ENCODE measurements around the gene C5AR1. TPM values are rescaled to one million over a fixed set of nuclear protein-coding genes. Genes with fewer than 3 reads are reported as not detected.

The C5AR1 gene
- 1.4 to 2.3 TPM (median 2.2 TPM) in 5 replicates for total RNA-seq (2022; extraction: Qiagen RNA extraction; ENCODE audit: low read depth)

GRCh38 chr19:47309608-47310007, at the start of gene C5AR1:
TSS of gene C5AR1 (plus strand) at chr19:47309861. CDS start at chr19:47309896, 35 bp downstream.

DNA sequence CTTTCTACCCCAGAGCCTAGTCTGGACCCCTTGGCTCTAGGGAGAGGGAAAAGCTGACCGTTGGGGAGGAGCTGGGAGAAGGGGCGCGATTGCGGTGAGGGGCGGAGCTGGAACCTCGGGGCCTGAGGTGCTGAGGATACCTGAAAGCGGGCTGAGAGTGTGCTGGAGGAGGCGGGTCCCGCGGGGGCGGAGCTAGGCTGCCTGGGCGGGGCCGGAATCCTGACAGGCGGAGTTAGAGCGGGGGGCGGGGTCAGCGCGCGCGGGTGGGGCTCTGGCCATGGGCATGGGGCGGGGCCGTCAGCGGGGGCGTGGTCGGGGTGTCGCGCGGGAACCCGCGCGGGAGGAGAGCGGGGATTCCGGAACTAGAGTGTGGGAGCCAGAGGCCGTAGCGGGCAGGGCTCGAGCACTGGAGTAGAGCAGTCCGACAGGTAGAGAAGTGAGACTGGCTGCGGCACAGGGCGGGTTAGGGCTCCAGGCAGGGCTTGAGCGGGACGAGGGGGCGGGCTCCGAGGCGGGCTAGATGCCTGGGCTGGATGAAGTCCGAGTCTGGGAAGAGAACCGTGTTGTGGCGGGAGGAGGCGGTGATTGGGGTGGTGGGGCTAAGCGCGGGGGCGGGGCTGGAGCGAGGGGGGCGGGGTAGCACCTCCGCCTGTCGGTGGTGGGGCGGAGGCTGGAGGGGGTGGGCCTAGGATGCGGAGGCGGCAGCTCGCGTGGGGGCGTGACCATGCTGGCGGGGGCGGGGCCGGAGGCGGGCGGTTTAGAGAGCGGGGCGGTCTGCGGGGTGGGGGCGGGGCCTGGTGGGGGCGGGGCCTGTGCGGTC, 35.4 kb upstream of the C5AR1 start, which contains the start of gene INAFM1:
Gene INAFM1 (plus strand): TSS at position 815 of the 820 bp plus-strand sequence. CDS start 35 bp downstream, outside the sequence.

GRCh38 chr19:47331931-47332547, 22.4 kb downstream of the C5AR1 start, which contains the start of gene C5AR2:
TSS of gene C5AR2 (plus strand) at chr19:47332175. CDS start at chr19:47340800, 8,625 bp downstream.

DNA sequence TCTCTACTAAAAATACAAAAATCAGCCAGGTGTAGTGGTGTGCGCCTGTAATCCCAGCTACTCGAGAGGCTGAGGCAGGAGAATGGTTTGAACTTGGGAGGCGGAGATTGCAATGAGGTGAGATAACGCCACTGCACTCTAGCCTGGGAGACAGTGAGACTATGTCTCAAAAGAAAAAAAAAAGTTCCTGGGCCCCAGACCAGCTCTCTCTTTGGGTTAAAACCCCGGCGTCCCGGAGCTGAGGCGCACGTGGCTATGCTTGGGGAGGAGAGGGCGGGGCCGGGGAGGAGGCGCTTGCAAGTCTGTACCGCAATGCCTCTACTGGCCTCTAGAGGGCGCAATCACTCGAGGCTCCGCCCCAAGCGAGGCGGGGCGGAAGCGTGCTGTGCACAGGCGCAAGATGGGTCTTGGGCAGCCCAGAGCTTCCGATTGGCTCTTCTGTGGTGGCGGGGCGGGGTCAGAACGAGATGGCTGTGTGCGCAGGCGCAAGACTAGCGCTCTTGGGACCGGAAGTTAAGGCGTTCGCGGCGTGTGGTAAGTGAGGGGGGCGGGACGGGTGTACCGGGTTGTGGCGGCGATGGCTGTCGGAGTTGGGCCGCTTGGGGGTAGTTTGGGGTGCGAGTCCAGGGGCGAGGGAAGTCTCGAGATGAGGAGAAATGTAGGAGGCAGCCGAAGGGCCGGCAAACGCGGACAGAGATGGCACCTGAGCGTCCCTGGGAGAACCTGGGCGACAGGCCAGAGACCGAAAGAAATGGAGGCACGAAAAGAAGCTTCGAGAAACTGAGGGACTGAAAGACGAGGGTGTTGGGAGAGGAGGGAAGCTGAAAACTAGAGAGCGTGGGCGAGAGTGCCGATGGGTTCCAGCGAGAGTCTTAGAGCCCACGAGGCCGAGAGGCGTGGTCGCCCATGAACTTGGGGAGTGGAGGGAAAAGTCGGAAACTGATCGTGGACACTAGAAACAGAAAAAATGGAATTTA, 39.4 kb downstream of the C5AR1 start, which contains the start of gene DHX34:
Gene DHX34 (plus strand): TSS at position 497 of the 977 bp plus-strand sequence. CDS start 3,716 bp downstream, outside the sequence.

Other genes with a start within 250 kb of the C5AR1 start
- gene ZC3H4, start 196.1 kb upstream of the C5AR1 start, total RNA-seq (2022; extraction: Qiagen RNA extraction; ENCODE audit: low read depth): 19.7 to 23.0 TPM (median 20.4 TPM) in 5 replicates
- 197 to 219 TPM (median 209 TPM) in 5 replicates for gene SAE1, start 179.0 kb upstream of the C5AR1 start, total RNA-seq (2022; extraction: Qiagen RNA extraction; ENCODE audit: low read depth)
- gene BBC3, start 78.7 kb upstream of the C5AR1 start, total RNA-seq (2022; extraction: Qiagen RNA extraction; ENCODE audit: low read depth): 13.9 to 26.4 TPM (median 23.7 TPM) in 5 replicates
- gene CCDC9, start 53.3 kb upstream of the C5AR1 start, total RNA-seq (2022; extraction: Qiagen RNA extraction; ENCODE audit: low read depth): 21.4 to 24.9 TPM (median 23.7 TPM) in 5 replicates
- 4.3 to 11.0 TPM (median 9.7 TPM) in 5 replicates for gene INAFM1, start 35.0 kb upstream of the C5AR1 start, total RNA-seq (2022; extraction: Qiagen RNA extraction; ENCODE audit: low read depth)
- gene C5AR2, start 22.3 kb downstream of the C5AR1 start, total RNA-seq (2022; extraction: Qiagen RNA extraction; ENCODE audit: low read depth): 7.6 to 13.5 TPM (median 13.0 TPM) in 5 replicates
- gene DHX34, start 39.5 kb downstream of the C5AR1 start, total RNA-seq (2022; extraction: Qiagen RNA extraction; ENCODE audit: low read depth): 27.5 to 38.3 TPM (median 34.1 TPM) in 5 replicates
- gene MEIS3, start 109.7 kb downstream of the C5AR1 start, total RNA-seq (2022; extraction: Qiagen RNA extraction; ENCODE audit: low read depth): 31.1 to 41.8 TPM (median 37.4 TPM) in 5 replicates
- 0.36 to 1.5 TPM (median 0.42 TPM) in 5 replicates for gene SLC8A2, start 162.0 kb downstream of the C5AR1 start, total RNA-seq (2022; extraction: Qiagen RNA extraction; ENCODE audit: low read depth)
- 14.1 to 23.7 TPM (median 22.9 TPM) in 5 replicates for gene KPTN, start 174.4 kb downstream of the C5AR1 start, total RNA-seq (2022; extraction: Qiagen RNA extraction; ENCODE audit: low read depth)
- 86.8 to 111 TPM (median 94.3 TPM) in 5 replicates for gene NAPA, start 205.2 kb downstream of the C5AR1 start, total RNA-seq (2022; extraction: Qiagen RNA extraction; ENCODE audit: low read depth)

Data from A549 treated with GW870086 at 1 μM for 4 hours (cell line).